CD14-positive monocyte (primary cell): ENCODE measurements around the gene PLOD2. TPM values are rescaled to one million over a fixed set of nuclear protein-coding genes. Genes with fewer than 3 reads are reported as not detected.

Experiments
- DNase-seq, 3 donors: peaks; one replicate each; pipeline ENCODE4 v3.0.0-alpha.2; 2011 to 2022
- H2AFZ ChIP-seq: 2 replicates; pipeline ENCODE4 v1.6.0; 2012; ENCODE audit warnings: mild to moderate bottlenecking, low read depth, low read length, inconsistent platforms; ENCODE audit not compliant: insufficient read depth, poor library complexity, severe bottlenecking
- H3K27ac ChIP-seq, 2 donors: 1 replicate in 1 of 2; 2 replicates in 1 of 2; pipeline ENCODE4 v1.5.1; 2012 to 2013; ENCODE audit warnings: low read length in 2 of 2, control low read depth in 1 of 2, inconsistent platforms in 1 of 2, low read depth in 1 of 2, mild to moderate bottlenecking in 1 of 2
- H3K27me3 ChIP-seq, 2 donors: one replicate each; pipeline versions ENCODE4 v1.6.0 to v1.6.1; 2011 to 2013; ENCODE audit warnings: low read length in 2 of 2; ENCODE audit not compliant: control insufficient read depth in 2 of 2, insufficient read depth in 2 of 2
- H3K36me3 ChIP-seq, 2 donors: replicated peaks in 1 of 2; 1 replicate in 1 of 2; 2 replicates in 1 of 2; pipeline versions ENCODE4 v1.5.1 to v1.6.1; 2012 to 2013; ENCODE audit warnings: low read length in 2 of 2, control low read depth in 1 of 2, inconsistent platforms in 1 of 2, mild to moderate bottlenecking in 1 of 2; ENCODE audit not compliant: insufficient read depth in 2 of 2, control insufficient read depth in 1 of 2
- H3K4me1 ChIP-seq, 2 donors: 1 replicate in 1 of 2; 2 replicates in 1 of 2; pipeline versions ENCODE4 v1.5.1 to v1.6.1; 2012 to 2013; ENCODE audit warnings: low read length in 2 of 2, control low read depth in 1 of 2, inconsistent platforms in 1 of 2, mild to moderate bottlenecking in 1 of 2, moderate library complexity in 1 of 2; ENCODE audit not compliant: insufficient read depth in 2 of 2, control insufficient read depth in 1 of 2
- H3K4me2 ChIP-seq: replicated peaks from 2 replicates; pipeline ENCODE3; 2012; ENCODE audit warnings: low read length, moderate library complexity, mild to moderate bottlenecking; ENCODE audit not compliant: poor library complexity, severe bottlenecking; ENCODE audit errors: extremely low read depth
- H3K4me3 ChIP-seq, 3 experiments: fragments of 200-600 bp in 1 of 3; sonication (generic) in 1 of 3; replicated peaks in 1 of 3; 1 replicate in 2 of 3; 2 replicates in 1 of 3; pipeline ENCODE4 v1.5.1; 2011 to 2013; ENCODE audit warnings: low read length in 3 of 3, mild to moderate bottlenecking in 3 of 3, control low read depth in 2 of 3, low read depth in 2 of 3, inconsistent platforms in 1 of 3, moderate library complexity in 1 of 3
- H3K79me2 ChIP-seq: 2 replicates; pipeline ENCODE4 v1.6.0; 2012; ENCODE audit warnings: mild to moderate bottlenecking, control low read depth, inconsistent platforms, low read length, moderate library complexity; ENCODE audit not compliant: insufficient read depth
- H3K9ac ChIP-seq: 2 replicates; pipeline ENCODE4 v1.6.0; 2017; ENCODE audit warnings: low read length, mild to moderate bottlenecking; ENCODE audit not compliant: insufficient read depth, poor library complexity, severe bottlenecking
- H3K9me3 ChIP-seq, 2 donors: replicated peaks in 1 of 2; 1 replicate in 1 of 2; 2 replicates in 1 of 2; pipeline versions ENCODE4 v1.5.1 to v1.6.1; 2012 to 2013; ENCODE audit warnings: low read length in 2 of 2, control low read depth in 1 of 2; ENCODE audit not compliant: control insufficient read depth in 1 of 2, insufficient read depth in 1 of 2
- H4K20me1 ChIP-seq: 2 replicates; pipeline ENCODE4 v1.6.0; 2012; ENCODE audit warnings: mild to moderate bottlenecking, low read length, control low read depth, moderate library complexity; ENCODE audit not compliant: insufficient read depth
- H3K27ac Mint-ChIP-seq, 7 donors: one replicate each; pipeline ENCODE4 v1.8.0; 2020; ENCODE audit warnings: mild to moderate bottlenecking in 7 of 7, mixed read lengths in 7 of 7, moderate library complexity in 6 of 7, inconsistent platforms in 2 of 7
- H3K27me3 Mint-ChIP-seq, 3 donors: one replicate each; pipeline ENCODE4 v1.8.0; 2021 to 2022; ENCODE audit warnings: low read depth in 3 of 3, mild to moderate bottlenecking in 3 of 3, mixed read lengths in 3 of 3, moderate library complexity in 3 of 3, inconsistent platforms in 1 of 3
- H3K36me3 Mint-ChIP-seq, 2 donors: one replicate each; pipeline ENCODE4 v1.8.0; 2020; ENCODE audit warnings: mixed read lengths in 2 of 2, inconsistent platforms in 1 of 2, mild to moderate bottlenecking in 1 of 2
- H3K4me1 Mint-ChIP-seq: one replicate; pipeline ENCODE4 v1.8.0; 2020; ENCODE audit warnings: mild to moderate bottlenecking, mixed read lengths
- H3K4me3 Mint-ChIP-seq, 2 donors: one replicate each; pipeline ENCODE4 v1.8.0; 2020; ENCODE audit warnings: mild to moderate bottlenecking in 2 of 2, mixed read lengths in 2 of 2, moderate library complexity in 1 of 2
- H3K9me3 Mint-ChIP-seq, 7 donors: one replicate each; pipeline ENCODE4 v1.8.0; 2020 to 2022; ENCODE audit warnings: mixed read lengths in 7 of 7, mild to moderate bottlenecking in 6 of 7, moderate library complexity in 6 of 7, inconsistent platforms in 2 of 7
- WGBS: methylation state at CpG from one replicate; pipeline ENCODE4 v1.1.5; 2013; ENCODE audit warnings: missing lambda C conversion rate; ENCODE audit not compliant: insufficient coverage; 5-methylcytosine and 5-hydroxymethylcytosine counted together
- intact Hi-C, 2 donors: fragments of 100-400 bp; cut with micrococcal nuclease; formaldehyde crosslinking; loops; one replicate each; pipeline versions ENCODE4 v1.15.0 to v1.15.1; 2023
- polyA plus RNA-seq, 3 donors: library from polyadenylated mRNA; depleted of rRNA in 1 of 3; unstranded in 2 of 3; stranded (reverse) in 1 of 3; fragments of 300-500 nt in 2 of 3; fragments of >200 nt in 1 of 3; fragmentation: Illumina TruSeq in 2 of 3; gene quantifications; 1 replicate in 2 of 3; 2 replicates in 1 of 3; pipeline ENCODE4 v1.2.3, GENCODE V29; 2012 to 2021
- TF ChIP-seq, protein P1 (sequence below): fragments of 200-600 bp; IDR thresholded peaks from one replicate; pipeline ENCODE4 v1.8.0; 2022; ENCODE audit warnings: antibody characterized with exemption, mild to moderate bottlenecking

PLOD2 gene
- polyA plus RNA-seq, 3 donors, result not detected

DNA sequence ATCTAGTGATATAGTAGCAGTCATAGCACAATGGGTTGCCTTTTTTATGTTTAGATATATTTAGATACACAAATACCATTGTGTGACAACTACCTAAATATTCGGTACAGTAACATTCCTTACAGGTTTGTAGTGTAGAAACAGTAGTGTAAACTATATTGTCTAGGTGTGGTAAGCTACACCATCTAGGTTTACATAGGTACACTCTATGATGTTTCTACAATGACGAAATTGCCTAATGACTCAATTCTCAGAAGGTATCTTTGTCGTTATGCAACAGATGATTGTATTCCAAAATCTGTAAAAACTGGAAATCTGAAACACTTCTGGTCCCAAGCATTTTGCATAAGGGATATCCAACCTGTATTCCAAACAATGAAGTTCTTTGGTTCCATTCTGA is 24.3 kb downstream of the PLOD2 start:
- Histone ChIP-seq H3K9me3 (no peaks in the 10 kb centered on the region), H4K20me1 (no peaks in the 10 kb centered on the region), H3K4me1 (no peaks in the 10 kb centered on the region), H3K9ac (no peak overlapping the region), H3K27me3 (no peaks in the 10 kb centered on the region), H2AFZ (no peak overlapping the region), H3K4me2 (no peak overlapping the region), H3K4me3 (no peak overlapping the region), H3K79me2 (no peaks in the 10 kb centered on the region), H3K36me3 (no peaks in the 10 kb centered on the region), H3K27ac (no peak overlapping the region)
- 100% methylated on average over 2 of the region's 3 CpGs for WGBS
- Mint-ChIP-seq H3K27ac (no peak overlapping the region), H3K4me3 (no peak overlapping the region), H3K4me1 (no peaks in the 10 kb centered on the region), H3K27me3 (no peaks in the 10 kb centered on the region), H3K36me3 (no peaks in the 10 kb centered on the region), H3K9me3 (peaks cover 0 to 4% (median 0%) of the 10 kb centered on the region in 7 donors)
- TF ChIP-seq, protein P1, sequence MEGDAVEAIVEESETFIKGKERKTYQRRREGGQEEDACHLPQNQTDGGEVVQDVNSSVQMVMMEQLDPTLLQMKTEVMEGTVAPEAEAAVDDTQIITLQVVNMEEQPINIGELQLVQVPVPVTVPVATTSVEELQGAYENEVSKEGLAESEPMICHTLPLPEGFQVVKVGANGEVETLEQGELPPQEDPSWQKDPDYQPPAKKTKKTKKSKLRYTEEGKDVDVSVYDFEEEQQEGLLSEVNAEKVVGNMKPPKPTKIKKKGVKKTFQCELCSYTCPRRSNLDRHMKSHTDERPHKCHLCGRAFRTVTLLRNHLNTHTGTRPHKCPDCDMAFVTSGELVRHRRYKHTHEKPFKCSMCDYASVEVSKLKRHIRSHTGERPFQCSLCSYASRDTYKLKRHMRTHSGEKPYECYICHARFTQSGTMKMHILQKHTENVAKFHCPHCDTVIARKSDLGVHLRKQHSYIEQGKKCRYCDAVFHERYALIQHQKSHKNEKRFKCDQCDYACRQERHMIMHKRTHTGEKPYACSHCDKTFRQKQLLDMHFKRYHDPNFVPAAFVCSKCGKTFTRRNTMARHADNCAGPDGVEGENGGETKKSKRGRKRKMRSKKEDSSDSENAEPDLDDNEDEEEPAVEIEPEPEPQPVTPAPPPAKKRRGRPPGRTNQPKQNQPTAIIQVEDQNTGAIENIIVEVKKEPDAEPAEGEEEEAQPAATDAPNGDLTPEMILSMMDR, result no peak
- DNase-seq, result no peak
- intact Hi-C loops, result no loop called here

GRCh38 chr3:146134348-146135117 is 26.5 kb downstream of the PLOD2 start:
- Histone ChIP-seq H3K36me3 (no peaks in the 10 kb centered on the region), H3K9me3 (no peaks in the 10 kb centered on the region), H3K4me2 (no peak overlapping the region), H2AFZ (no peak overlapping the region), H4K20me1 (no peaks in the 10 kb centered on the region), H3K79me2 (no peaks in the 10 kb centered on the region), H3K27me3 (no peaks in the 10 kb centered on the region), H3K9ac (no peak overlapping the region), H3K27ac (no peak overlapping the region), H3K4me1 (no peaks in the 10 kb centered on the region), H3K4me3 (no peak overlapping the region)
- Mint-ChIP-seq H3K36me3 (no peaks in the 10 kb centered on the region), H3K27ac (no peak overlapping the region), H3K9me3 (peaks cover 0 to 4% (median 0%) of the 10 kb centered on the region in 7 donors), H3K27me3 (peaks cover 0 to 2% (median 0%) of the 10 kb centered on the region in 3 donors), H3K4me1 (no peaks in the 10 kb centered on the region), H3K4me3 (no peak overlapping the region)
- DNase-seq, result no peak
- TF ChIP-seq, protein P1, result no peak
- 88% methylated on average over 1 of the region's 5 CpGs for WGBS
- intact Hi-C loops, result no loop called here
